ENCODE results near the gene LRRC59. TPM values are rescaled to one million over a fixed set of nuclear protein-coding genes. Genes with fewer than 3 reads are reported as not detected.

LRRC59 gene
- total and polyA plus RNA-seq, 4 donors: 43.8 to 117 (median 79.2) TPM

DNA sequence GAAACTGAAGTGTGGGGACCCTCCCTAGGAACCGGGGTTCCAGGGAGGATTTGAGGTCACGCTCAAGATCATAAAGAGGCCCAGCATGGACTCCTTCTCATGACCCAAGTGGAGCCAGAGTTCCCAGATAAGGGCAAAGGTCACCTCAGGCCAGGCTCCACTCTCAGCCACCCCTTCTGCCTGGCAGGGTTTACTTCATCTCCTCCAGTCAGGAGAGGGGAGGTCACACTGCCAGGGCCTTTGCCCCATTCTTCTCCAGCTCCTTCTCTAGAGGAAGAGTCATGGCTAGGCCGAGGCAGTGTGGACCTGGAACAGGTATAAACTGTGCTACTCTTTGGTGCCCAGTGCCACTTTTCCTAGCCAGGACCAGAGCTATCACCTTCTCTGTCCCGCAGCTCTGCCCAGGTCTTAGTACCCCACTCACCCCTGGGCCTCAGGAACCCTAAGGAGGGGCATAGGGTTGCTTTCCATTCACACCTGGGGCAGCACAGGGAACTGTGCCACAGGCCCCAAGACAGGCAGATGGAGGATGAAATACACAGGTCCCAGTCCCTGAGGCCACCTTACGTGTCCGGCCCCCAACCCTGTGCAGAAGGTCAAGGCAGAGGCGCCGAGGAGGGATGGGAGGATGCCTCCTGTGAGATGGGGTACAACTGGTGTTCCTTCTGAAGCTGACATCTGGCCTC is 27.8 kb upstream of the LRRC59 start:
- Histone ChIP-seq H3K27ac (ENCODE audit: low read depth in 1 of 2, low read length in 1 of 2) (peak overlapping the region; percentile 14 to 79), H3K27me3 (ENCODE audit: control insufficient read depth in 3 of 3, insufficient read depth in 3 of 3, low read length in 2 of 3) (no peaks in the 10 kb centered on the region), H3K4me1 (ENCODE audit: control insufficient read depth in 5 of 5, insufficient read depth in 5 of 5, low read length in 5 of 5) (peaks cover 0 to 54% (median 21%) of the 10 kb centered on the region in 5 donors), H3K9ac (ENCODE audit: insufficient read depth in 1 of 2, low read length in 2 of 2) (peak overlapping the region in 1 of 2 donors; percentile 78), H3K9me3 (ENCODE audit: control insufficient read depth in 4 of 4, insufficient read depth in 3 of 4, low read length in 3 of 4) (no peaks in the 10 kb centered on the region), H3K36me3 (ENCODE audit: control insufficient read depth in 4 of 4, insufficient read depth in 4 of 4, low read length in 4 of 4) (peaks cover 0 to 9% (median 0%) of the 10 kb centered on the region in 4 donors), H3K4me3 (no peak overlapping the region)
- no peak for ATAC-seq (ENCODE audit: insufficient read depth, low FRiP score)
- WGBS, 2 donors: 86 to 87% methylated on average over 8 of the region's 8 CpGs
- TF ChIP-seq, protein P1, sequence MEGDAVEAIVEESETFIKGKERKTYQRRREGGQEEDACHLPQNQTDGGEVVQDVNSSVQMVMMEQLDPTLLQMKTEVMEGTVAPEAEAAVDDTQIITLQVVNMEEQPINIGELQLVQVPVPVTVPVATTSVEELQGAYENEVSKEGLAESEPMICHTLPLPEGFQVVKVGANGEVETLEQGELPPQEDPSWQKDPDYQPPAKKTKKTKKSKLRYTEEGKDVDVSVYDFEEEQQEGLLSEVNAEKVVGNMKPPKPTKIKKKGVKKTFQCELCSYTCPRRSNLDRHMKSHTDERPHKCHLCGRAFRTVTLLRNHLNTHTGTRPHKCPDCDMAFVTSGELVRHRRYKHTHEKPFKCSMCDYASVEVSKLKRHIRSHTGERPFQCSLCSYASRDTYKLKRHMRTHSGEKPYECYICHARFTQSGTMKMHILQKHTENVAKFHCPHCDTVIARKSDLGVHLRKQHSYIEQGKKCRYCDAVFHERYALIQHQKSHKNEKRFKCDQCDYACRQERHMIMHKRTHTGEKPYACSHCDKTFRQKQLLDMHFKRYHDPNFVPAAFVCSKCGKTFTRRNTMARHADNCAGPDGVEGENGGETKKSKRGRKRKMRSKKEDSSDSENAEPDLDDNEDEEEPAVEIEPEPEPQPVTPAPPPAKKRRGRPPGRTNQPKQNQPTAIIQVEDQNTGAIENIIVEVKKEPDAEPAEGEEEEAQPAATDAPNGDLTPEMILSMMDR (IDR thresholded peaks at IDR 0.05; ENCODE audit: control extremely low read depth, extremely low read depth): no peak
- DNase-seq: peak in 1 of 3 donors; percentile 8

GRCh38 chr17:50424246-50424995 is 27.1 kb upstream of the LRRC59 start:
- H3K4me1 ChIP-seq (ENCODE audit: control insufficient read depth in 5 of 5, insufficient read depth in 5 of 5, low read length in 5 of 5): peaks cover 0 to 54% (median 20%) of the 10 kb centered on the region in 5 donors
- ATAC-seq (ENCODE audit: insufficient read depth, low FRiP score) (no peak), DNase-seq (peak in 1 of 3 donors; percentile 11)
- peak overlapping the region in 1 of 2 donors; percentile 26 for H3K27ac ChIP-seq (ENCODE audit: low read depth in 1 of 2, low read length in 1 of 2)
- H3K36me3 ChIP-seq (ENCODE audit: control insufficient read depth in 4 of 4, insufficient read depth in 4 of 4, low read length in 4 of 4): peaks cover 0 to 9% (median 0%) of the 10 kb centered on the region in 4 donors
- TF ChIP-seq, protein P1 (IDR thresholded peaks at IDR 0.05; ENCODE audit: control extremely low read depth, extremely low read depth): no peak
- 68 to 69% methylated on average over 9 of the region's 9 CpGs for WGBS, 2 donors
- no peaks in the 10 kb centered on the region for H3K9me3 ChIP-seq (ENCODE audit: control insufficient read depth in 4 of 4, insufficient read depth in 3 of 4, low read length in 3 of 4)
- no peak overlapping the region for H3K4me3 ChIP-seq
- H3K9ac ChIP-seq (ENCODE audit: insufficient read depth in 1 of 2, low read length in 2 of 2): no peak overlapping the region
- no peaks in the 10 kb centered on the region for H3K27me3 ChIP-seq (ENCODE audit: control insufficient read depth in 3 of 3, insufficient read depth in 3 of 3, low read length in 2 of 3)

GRCh38 chr17:50423553-50424159 is 26.3 kb upstream of the LRRC59 start:
- DNase-seq (peak in 2 of 3 donors; percentile 45 to 50), ATAC-seq (ENCODE audit: insufficient read depth, low FRiP score) (no peak)
- no peak overlapping the region for H3K4me3 ChIP-seq
- no peaks in the 10 kb centered on the region for H3K9me3 ChIP-seq (ENCODE audit: control insufficient read depth in 4 of 4, insufficient read depth in 3 of 4, low read length in 3 of 4)
- TF ChIP-seq, protein P1 (IDR thresholded peaks at IDR 0.05; ENCODE audit: control extremely low read depth, extremely low read depth): no peak
- H3K27me3 ChIP-seq (ENCODE audit: control insufficient read depth in 3 of 3, insufficient read depth in 3 of 3, low read length in 2 of 3): no peaks in the 10 kb centered on the region
- peaks cover 0 to 51% (median 20%) of the 10 kb centered on the region in 5 donors for H3K4me1 ChIP-seq (ENCODE audit: control insufficient read depth in 5 of 5, insufficient read depth in 5 of 5, low read length in 5 of 5)
- 40 to 43% methylated on average over 6 of the region's 6 CpGs for WGBS, 2 donors
- no peak overlapping the region for H3K9ac ChIP-seq (ENCODE audit: insufficient read depth in 1 of 2, low read length in 2 of 2)
- H3K27ac ChIP-seq (ENCODE audit: low read depth in 1 of 2, low read length in 1 of 2): no peak overlapping the region
- H3K36me3 ChIP-seq (ENCODE audit: control insufficient read depth in 4 of 4, insufficient read depth in 4 of 4, low read length in 4 of 4): peaks cover 0 to 5% (median 0%) of the 10 kb centered on the region in 4 donors
